CD14-positive monocyte (primary cell): Measurements from ENCODE around the gene DUSP28. TPM values are rescaled to one million over a fixed set of nuclear protein-coding genes. Genes with fewer than 3 reads are reported as not detected.

Source experiments
- DNase-seq, 3 donors: peaks; one replicate each; pipeline ENCODE4 v3.0.0-alpha.2; 2011 to 2022
- H2AFZ ChIP-seq: 2 replicates; pipeline ENCODE4 v1.6.0; 2012; ENCODE audit warnings: mild to moderate bottlenecking, low read depth, low read length, inconsistent platforms; ENCODE audit not compliant: insufficient read depth, poor library complexity, severe bottlenecking
- H3K27ac ChIP-seq, 2 donors: 1 replicate in 1 of 2; 2 replicates in 1 of 2; pipeline ENCODE4 v1.5.1; 2012 to 2013; ENCODE audit warnings: low read length in 2 of 2, control low read depth in 1 of 2, inconsistent platforms in 1 of 2, low read depth in 1 of 2, mild to moderate bottlenecking in 1 of 2
- H3K27me3 ChIP-seq, 2 donors: one replicate each; pipeline versions ENCODE4 v1.6.0 to v1.6.1; 2011 to 2013; ENCODE audit warnings: low read length in 2 of 2; ENCODE audit not compliant: control insufficient read depth in 2 of 2, insufficient read depth in 2 of 2
- H3K36me3 ChIP-seq, 2 donors: replicated peaks in 1 of 2; 1 replicate in 1 of 2; 2 replicates in 1 of 2; pipeline versions ENCODE4 v1.5.1 to v1.6.1; 2012 to 2013; ENCODE audit warnings: low read length in 2 of 2, control low read depth in 1 of 2, inconsistent platforms in 1 of 2, mild to moderate bottlenecking in 1 of 2; ENCODE audit not compliant: insufficient read depth in 2 of 2, control insufficient read depth in 1 of 2
- H3K4me1 ChIP-seq, 2 donors: 1 replicate in 1 of 2; 2 replicates in 1 of 2; pipeline versions ENCODE4 v1.5.1 to v1.6.1; 2012 to 2013; ENCODE audit warnings: low read length in 2 of 2, control low read depth in 1 of 2, inconsistent platforms in 1 of 2, mild to moderate bottlenecking in 1 of 2, moderate library complexity in 1 of 2; ENCODE audit not compliant: insufficient read depth in 2 of 2, control insufficient read depth in 1 of 2
- H3K4me2 ChIP-seq: replicated peaks from 2 replicates; pipeline ENCODE3; 2012; ENCODE audit warnings: low read length, moderate library complexity, mild to moderate bottlenecking; ENCODE audit not compliant: poor library complexity, severe bottlenecking; ENCODE audit errors: extremely low read depth
- H3K4me3 ChIP-seq, 3 experiments: fragments of 200-600 bp in 1 of 3; sonication (generic) in 1 of 3; replicated peaks in 1 of 3; 1 replicate in 2 of 3; 2 replicates in 1 of 3; pipeline ENCODE4 v1.5.1; 2011 to 2013; ENCODE audit warnings: low read length in 3 of 3, mild to moderate bottlenecking in 3 of 3, control low read depth in 2 of 3, low read depth in 2 of 3, inconsistent platforms in 1 of 3, moderate library complexity in 1 of 3
- H3K79me2 ChIP-seq: 2 replicates; pipeline ENCODE4 v1.6.0; 2012; ENCODE audit warnings: mild to moderate bottlenecking, control low read depth, inconsistent platforms, low read length, moderate library complexity; ENCODE audit not compliant: insufficient read depth
- H3K9ac ChIP-seq: 2 replicates; pipeline ENCODE4 v1.6.0; 2017; ENCODE audit warnings: low read length, mild to moderate bottlenecking; ENCODE audit not compliant: insufficient read depth, poor library complexity, severe bottlenecking
- H3K9me3 ChIP-seq, 2 donors: replicated peaks in 1 of 2; 1 replicate in 1 of 2; 2 replicates in 1 of 2; pipeline versions ENCODE4 v1.5.1 to v1.6.1; 2012 to 2013; ENCODE audit warnings: low read length in 2 of 2, control low read depth in 1 of 2; ENCODE audit not compliant: control insufficient read depth in 1 of 2, insufficient read depth in 1 of 2
- H4K20me1 ChIP-seq: 2 replicates; pipeline ENCODE4 v1.6.0; 2012; ENCODE audit warnings: mild to moderate bottlenecking, low read length, control low read depth, moderate library complexity; ENCODE audit not compliant: insufficient read depth
- H3K27ac Mint-ChIP-seq, 7 donors: one replicate each; pipeline ENCODE4 v1.8.0; 2020; ENCODE audit warnings: mild to moderate bottlenecking in 7 of 7, mixed read lengths in 7 of 7, moderate library complexity in 6 of 7, inconsistent platforms in 2 of 7
- H3K27me3 Mint-ChIP-seq, 3 donors: one replicate each; pipeline ENCODE4 v1.8.0; 2021 to 2022; ENCODE audit warnings: low read depth in 3 of 3, mild to moderate bottlenecking in 3 of 3, mixed read lengths in 3 of 3, moderate library complexity in 3 of 3, inconsistent platforms in 1 of 3
- H3K36me3 Mint-ChIP-seq, 2 donors: one replicate each; pipeline ENCODE4 v1.8.0; 2020; ENCODE audit warnings: mixed read lengths in 2 of 2, inconsistent platforms in 1 of 2, mild to moderate bottlenecking in 1 of 2
- H3K4me1 Mint-ChIP-seq: one replicate; pipeline ENCODE4 v1.8.0; 2020; ENCODE audit warnings: mild to moderate bottlenecking, mixed read lengths
- H3K4me3 Mint-ChIP-seq, 2 donors: one replicate each; pipeline ENCODE4 v1.8.0; 2020; ENCODE audit warnings: mild to moderate bottlenecking in 2 of 2, mixed read lengths in 2 of 2, moderate library complexity in 1 of 2
- H3K9me3 Mint-ChIP-seq, 7 donors: one replicate each; pipeline ENCODE4 v1.8.0; 2020 to 2022; ENCODE audit warnings: mixed read lengths in 7 of 7, mild to moderate bottlenecking in 6 of 7, moderate library complexity in 6 of 7, inconsistent platforms in 2 of 7
- CTCF ChIP-seq: fragments of 200-600 bp; IDR thresholded peaks from one replicate; pipeline ENCODE4 v1.8.0; 2022; ENCODE audit warnings: antibody characterized with exemption, mild to moderate bottlenecking
- WGBS: methylation state at CpG from one replicate; pipeline ENCODE4 v1.1.5; 2013; ENCODE audit warnings: missing lambda C conversion rate; ENCODE audit not compliant: insufficient coverage; 5-methylcytosine and 5-hydroxymethylcytosine counted together
- intact Hi-C, 2 donors: fragments of 100-400 bp; cut with micrococcal nuclease; formaldehyde crosslinking; loops; one replicate each; pipeline versions ENCODE4 v1.15.0 to v1.15.1; 2023
- polyA plus RNA-seq, 3 donors: library from polyadenylated mRNA; depleted of rRNA in 1 of 3; unstranded in 2 of 3; stranded (reverse) in 1 of 3; fragments of 300-500 nt in 2 of 3; fragments of >200 nt in 1 of 3; fragmentation: Illumina TruSeq in 2 of 3; gene quantifications; 1 replicate in 2 of 3; 2 replicates in 1 of 3; pipeline ENCODE4 v1.2.3, GENCODE V29; 2012 to 2021

The DUSP28 gene
- polyA plus RNA-seq, 3 donors = 10.8 to 17.7 (median 17.1) TPM

DNA sequence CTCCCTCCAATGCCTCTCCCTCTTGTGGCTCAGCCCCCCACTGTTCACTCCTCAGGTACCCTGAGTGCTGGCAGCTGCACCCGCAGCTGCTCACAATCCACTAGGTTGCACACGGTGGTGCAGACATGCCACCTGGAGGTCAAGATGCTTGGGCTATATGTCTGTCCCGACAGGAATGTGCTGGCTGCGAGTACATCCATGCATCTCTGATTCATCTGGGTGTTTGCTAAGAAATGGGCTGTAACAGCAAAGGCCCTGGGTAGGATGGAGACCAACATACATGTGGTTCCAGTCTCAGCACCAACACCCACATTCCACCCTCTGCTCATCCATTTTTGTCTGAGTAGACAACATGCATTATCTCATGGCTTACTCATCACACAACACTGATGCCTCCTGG is 33.6 kb upstream of the DUSP28 start:
- intact Hi-C loops = no loop called here
- H3K27ac Mint-ChIP-seq = no peak overlapping the region
- peaks cover 76 to 92% of the 10 kb centered on the region in 2 donors for H3K36me3 Mint-ChIP-seq
- H3K4me3 Mint-ChIP-seq = no peak overlapping the region
- Histone ChIP-seq H3K27ac (no peak overlapping the region), H3K4me2 (no peak overlapping the region), H3K27me3 (no peaks in the 10 kb centered on the region), H3K4me3 (peak overlapping the region in 1 of 3 experiments; percentile 23), H3K36me3 (peaks cover 27 to 86% of the 10 kb centered on the region in 2 donors), H3K79me2 (no peaks in the 10 kb centered on the region), H3K4me1 (no peaks in the 10 kb centered on the region), H3K9ac (no peak overlapping the region), H4K20me1 (no peaks in the 10 kb centered on the region), H2AFZ (no peak overlapping the region), H3K9me3 (peaks cover 78 to 84% of the 10 kb centered on the region in 2 donors)
- 100% methylated on average over 2 of the region's 4 CpGs for WGBS
- H3K9me3 Mint-ChIP-seq = peaks cover 64 to 90% (median 85%) of the 10 kb centered on the region in 7 donors
- no peak for DNase-seq
- no peak for TF ChIP-seq CTCF
- H3K4me1 Mint-ChIP-seq = no peaks in the 10 kb centered on the region
- peaks cover 3 to 6% (median 4%) of the 10 kb centered on the region in 3 donors for H3K27me3 Mint-ChIP-seq

DNA sequence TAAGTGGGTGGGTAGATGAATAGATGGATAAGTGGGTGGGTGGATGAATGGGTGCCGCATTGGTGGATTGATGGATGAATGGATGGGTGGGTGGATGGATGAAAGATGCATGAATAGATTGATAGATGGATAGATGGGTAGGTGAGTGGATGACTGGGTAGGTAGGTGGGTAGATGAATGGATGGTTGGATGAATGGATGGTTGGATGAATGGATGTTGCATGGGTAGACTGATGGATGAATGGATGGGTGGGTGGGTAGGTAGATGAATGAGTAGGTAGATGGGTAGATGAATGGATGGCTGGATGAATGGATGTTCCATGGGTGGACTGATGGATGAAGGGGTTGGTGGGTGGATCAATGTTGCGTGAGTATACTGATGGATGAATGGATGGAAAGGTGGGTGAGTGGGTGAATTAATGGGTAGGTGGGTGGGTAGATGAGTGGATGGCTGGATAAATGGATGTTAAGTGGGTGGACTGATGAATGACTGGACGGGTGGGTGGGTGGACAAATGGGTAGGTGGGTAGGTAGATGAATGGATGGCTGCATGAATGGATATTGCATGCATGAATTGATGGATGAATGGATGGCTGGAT is 32.9 kb upstream of the DUSP28 start:
- Mint-ChIP-seq H3K4me1 (no peaks in the 10 kb centered on the region), H3K36me3 (peaks cover 76 to 94% of the 10 kb centered on the region in 2 donors), H3K27ac (no peak overlapping the region), H3K27me3 (peaks cover 0 to 4% (median 0%) of the 10 kb centered on the region in 3 donors), H3K4me3 (no peak overlapping the region), H3K9me3 (peaks cover 71 to 90% (median 85%) of the 10 kb centered on the region in 7 donors)
- H3K4me2 ChIP-seq = no peak overlapping the region
- no peak for DNase-seq
- no peak overlapping the region for H3K4me3 ChIP-seq
- H4K20me1 ChIP-seq = no peaks in the 10 kb centered on the region
- H3K36me3 ChIP-seq = peaks cover 27 to 87% of the 10 kb centered on the region in 2 donors
- no peaks in the 10 kb centered on the region for H3K27me3 ChIP-seq
- no peak overlapping the region for H3K27ac ChIP-seq
- no peaks in the 10 kb centered on the region for H3K4me1 ChIP-seq
- no peak overlapping the region for H3K9ac ChIP-seq
- WGBS = 89% methylated on average over 3 of the region's 3 CpGs
- H2AFZ ChIP-seq = no peak overlapping the region
- intact Hi-C loops = no loop called here
- H3K9me3 ChIP-seq = peaks cover 70 to 84% of the 10 kb centered on the region in 2 donors
- no peaks in the 10 kb centered on the region for H3K79me2 ChIP-seq
- no peak for TF ChIP-seq CTCF
